Lung microvascular endothelial cell (primary cell): ENCODE measurements around the gene WWC1. TPM values are rescaled to one million over a fixed set of nuclear protein-coding genes. Genes with fewer than 3 reads are reported as not detected.

Source experiments
- DNase-seq, 2 donors: peaks; one replicate each; pipeline versions ENCODE4 v3.0.0 to v3.0.0-alpha.2; 2010; ENCODE audit warnings: low read depth in 2 of 2
- total RNA-seq: library from RNA; depleted of rRNA; stranded (reverse); fragments of >200 nt; gene quantifications from 2 replicates; pipeline ENCODE4 v1.2.1, GENCODE V29; 2014

WWC1 gene
- total RNA-seq, 1 donor from 2014 or later = 0.20 TPM

DNA sequence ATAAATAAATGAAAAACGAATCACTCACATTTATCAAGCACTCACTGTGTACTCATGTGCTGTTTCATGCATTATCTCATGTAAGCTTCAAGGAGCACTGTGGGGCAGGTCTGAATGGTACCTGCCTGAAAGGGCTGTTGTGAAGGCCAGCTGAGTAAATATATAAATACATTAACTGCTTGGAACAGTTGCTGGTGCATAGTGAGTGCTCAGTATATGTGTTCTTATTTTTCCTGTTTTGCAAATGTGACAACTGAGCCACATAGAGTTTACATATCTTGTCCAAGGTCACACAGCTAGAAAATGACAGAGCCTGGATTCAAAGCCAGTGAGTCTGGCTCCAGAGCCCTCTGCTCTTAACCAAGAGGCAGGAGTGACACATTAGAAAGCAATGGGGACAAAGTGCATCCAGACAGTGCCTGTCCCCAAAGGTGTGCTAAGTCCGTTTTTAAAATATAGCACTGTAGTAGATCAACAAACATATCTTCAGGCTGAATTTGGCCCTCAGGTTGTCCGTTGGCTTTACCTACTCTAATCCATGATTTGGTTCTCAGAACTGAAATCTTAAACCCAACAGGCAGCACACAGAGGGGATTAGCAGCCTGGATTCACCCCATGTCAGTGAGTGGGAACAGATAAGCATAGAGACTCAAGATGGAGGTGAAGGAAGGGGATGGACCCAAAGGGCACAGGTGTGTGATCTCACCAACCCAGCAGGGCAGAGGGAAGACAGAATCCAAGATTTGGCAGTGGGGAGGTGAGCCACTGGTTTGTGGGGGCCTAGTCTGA is 70.8 kb downstream of the WWC1 start:
- no peak for DNase-seq

- DNase-seq = no peak
Measured at GRCh38 chr5:168364151-168364661, 72.8 kb downstream of the WWC1 start.

GRCh38 chr5:168364750-168365550 is 73.5 kb downstream of the WWC1 start:
- DNase-seq = peak in 1 of 2 donors; percentile 7

- DNase-seq = no peak
Measured at GRCh38 chr5:168365581-168366081, 74.2 kb downstream of the WWC1 start.

DNA sequence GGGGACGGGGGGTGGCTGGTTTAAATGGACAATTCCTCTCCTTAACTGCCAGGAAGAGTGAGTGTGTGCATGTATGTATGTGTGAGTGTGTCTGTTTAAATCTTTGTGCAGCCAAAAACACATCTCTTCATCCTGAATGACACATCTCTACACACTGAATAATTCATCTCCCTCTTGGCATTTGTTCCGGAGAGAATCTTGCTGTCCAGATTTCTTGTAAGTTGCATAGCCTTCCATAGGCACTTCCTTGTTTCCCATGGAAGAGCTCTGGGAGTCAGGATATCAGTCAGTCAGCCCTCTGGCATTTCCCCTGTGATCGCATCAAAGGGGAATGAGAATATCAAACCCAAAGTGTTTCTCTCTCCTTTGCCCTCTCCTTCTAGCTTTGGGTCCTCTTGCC is 74.7 kb downstream of the WWC1 start:
- peak in 1 of 2 donors; percentile 62 for DNase-seq

DNA sequence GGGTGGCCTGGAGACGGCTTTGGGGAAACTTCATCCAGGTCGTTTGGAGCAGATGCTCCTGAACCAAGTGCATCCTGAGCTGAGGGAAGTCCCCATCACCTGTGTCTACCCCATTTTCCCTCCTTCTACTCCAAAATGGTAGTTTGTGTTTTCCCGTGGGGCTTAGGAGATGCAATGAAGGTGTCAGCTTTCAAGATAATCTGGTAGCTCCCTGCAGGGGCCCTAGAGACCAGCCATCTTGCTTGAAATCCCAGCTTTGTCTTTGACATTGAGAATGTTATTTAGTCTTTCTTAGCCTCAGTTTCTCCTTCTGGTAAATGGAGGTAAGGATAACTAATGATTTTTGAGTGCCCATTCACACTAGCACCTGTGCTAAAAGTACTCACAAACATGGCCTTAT is 77.4 kb downstream of the WWC1 start:
- no peak for DNase-seq

DNA sequence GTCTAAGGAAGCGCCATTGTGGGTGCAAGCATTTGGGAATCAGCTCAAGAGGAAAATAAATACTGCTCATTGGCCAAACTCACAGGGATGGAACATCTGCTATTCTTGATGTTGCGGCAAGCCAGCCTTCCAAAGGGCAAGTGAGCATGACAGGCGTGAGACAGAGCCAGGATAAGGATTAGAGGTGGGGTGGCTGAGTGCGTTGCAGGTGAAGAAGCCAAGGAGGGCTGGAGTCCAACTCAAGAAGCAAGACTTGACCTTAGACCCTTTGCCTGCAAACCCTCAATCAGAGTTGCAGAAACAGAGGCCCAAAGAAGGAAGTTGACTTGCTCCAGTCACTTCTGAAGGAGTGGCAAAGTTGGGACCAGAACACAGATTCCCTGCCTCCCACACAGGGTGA is 79.4 kb downstream of the WWC1 start:
- no peak for DNase-seq

- no peak for DNase-seq
Measured at GRCh38 chr5:168372356-168372946, 81.0 kb downstream of the WWC1 start.

DNA sequence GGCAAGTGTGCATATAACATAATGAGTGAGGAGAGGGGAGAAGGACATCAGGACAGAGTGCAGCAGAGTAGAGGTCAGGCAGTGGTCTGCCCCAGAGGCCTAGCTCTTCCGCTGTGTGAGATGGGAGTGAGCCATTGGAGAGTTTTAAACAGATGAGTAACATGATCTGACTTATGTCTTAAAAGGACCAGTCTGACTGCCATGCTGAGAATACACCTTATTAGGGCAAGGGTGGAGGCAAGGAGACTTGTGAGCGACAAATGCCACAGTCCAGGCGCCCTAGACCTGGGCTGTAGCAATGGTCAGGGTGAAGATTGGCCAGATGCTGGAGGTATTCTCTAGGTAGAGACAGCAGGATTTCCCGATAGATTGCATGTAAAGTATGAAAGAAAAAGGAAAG is 83.1 kb downstream of the WWC1 start:
- DNase-seq = no peak

DNA sequence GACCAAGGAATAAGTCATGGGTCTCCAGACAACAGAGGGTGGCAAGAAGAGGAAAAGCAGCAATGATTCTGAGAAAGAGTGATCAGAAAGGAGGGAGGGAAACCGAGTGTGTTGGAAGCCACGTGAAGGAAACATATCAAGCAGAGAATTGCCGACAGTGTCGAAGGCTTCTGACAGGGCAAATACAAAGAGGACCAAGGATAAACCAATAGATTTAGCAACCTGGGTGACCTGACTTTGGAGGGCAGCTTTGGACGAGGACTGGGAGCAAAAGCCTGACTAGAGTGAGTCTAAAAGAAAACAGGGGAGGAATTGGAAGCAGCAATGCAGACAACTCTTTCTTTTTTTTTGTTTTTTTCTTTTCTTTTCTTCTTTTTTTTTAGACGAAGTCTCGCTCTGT is 83.8 kb downstream of the WWC1 start:
- DNase-seq = no peak

DNA sequence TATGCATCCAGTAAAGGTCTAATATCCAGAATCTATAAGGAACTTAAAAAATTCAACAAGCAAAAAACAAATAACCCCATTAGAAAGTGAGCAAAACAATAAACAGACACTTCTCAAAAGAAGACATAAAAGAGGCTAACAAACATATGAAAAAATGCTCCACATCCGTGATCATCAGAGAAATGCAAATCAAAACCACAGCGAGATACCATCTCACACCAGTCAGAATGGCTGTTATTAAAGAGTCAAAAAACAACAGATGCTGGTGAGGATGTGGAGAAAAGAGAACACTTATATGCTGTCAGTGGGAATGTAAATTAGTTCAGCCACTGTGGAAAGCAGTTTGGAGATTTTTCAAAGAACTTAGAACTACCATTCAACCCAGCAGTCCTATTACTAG is 86.1 kb downstream of the WWC1 start:
- DNase-seq = no peak

GRCh38 chr5:168378741-168379140 is 87.3 kb downstream of the WWC1 start:
- no peak for DNase-seq

- no peak for DNase-seq
Measured at GRCh38 chr5:168382421-168382820, 91.0 kb downstream of the WWC1 start.

- no peak for DNase-seq
Measured at GRCh38 chr5:168390491-168390890, 99.0 kb downstream of the WWC1 start.

DNA sequence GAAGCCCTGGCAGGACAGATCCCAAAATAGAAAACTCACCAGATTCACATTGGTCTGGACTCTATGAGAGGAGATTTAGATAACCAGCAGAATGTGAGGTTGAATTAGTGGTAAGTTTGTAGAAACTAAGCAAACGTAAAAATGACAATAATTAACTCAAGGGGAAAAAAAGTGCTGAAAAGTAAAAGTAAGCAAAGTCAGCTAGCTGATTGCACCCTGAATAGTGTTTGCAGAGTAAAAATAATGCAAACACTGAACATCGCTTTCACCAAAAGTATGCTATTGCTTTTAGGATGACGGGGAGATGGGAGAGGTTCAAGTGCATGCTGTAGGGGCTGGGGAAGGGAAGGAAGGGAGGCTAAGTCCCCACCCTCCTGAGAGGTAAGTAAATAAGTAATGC is 102.3 kb downstream of the WWC1 start:
- DNase-seq = no peak

- DNase-seq = no peak
Measured at GRCh38 chr5:168400429-168401220, 109.2 kb downstream of the WWC1 start.

DNA sequence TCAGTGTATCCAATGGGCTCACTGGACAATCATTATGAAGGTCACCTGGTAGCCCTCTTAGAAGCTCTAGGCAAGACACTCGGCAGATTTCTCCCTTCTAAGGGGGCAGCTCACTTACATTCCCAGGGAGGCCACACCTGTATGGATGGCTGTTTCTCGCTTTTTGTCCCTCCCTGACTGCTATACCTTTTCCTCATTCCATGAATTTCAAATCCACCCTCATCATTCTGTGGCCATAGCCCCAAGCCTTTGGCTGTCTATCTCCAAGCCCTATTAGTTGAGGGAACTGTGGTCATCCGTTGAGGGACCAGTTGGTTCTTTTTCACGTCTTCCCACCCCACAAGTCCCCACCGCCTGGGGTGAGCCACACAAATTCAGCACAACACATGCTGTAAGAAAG is 109.8 kb downstream of the WWC1 start:
- DNase-seq = no peak

- no peak for DNase-seq
Measured at GRCh38 chr5:168401880-168402279, 110.4 kb downstream of the WWC1 start.

- peak in 1 of 2 donors; percentile 30 for DNase-seq
Measured at GRCh38 chr5:168404365-168404764, 112.9 kb downstream of the WWC1 start.

GRCh38 chr5:168407211-168407610 is 115.8 kb downstream of the WWC1 start:
- DNase-seq = no peak
